22Rv1 (cell line): ENCODE results near the gene ZFHX3.

Experiments
- ZFX ChIP-seq: fragments of 450-650 bp; IDR thresholded peaks from 2 replicates; pipeline ENCODE4 v1.6.1; 2017; ENCODE audit warnings: antibody characterized with exemption, borderline replicate concordance
- TF ChIP-seq, protein P1 (sequence below): fragments of 450-650 bp; IDR thresholded peaks from 2 replicates; pipeline ENCODE4 v1.5.1; 2017; ENCODE audit warnings: mild to moderate bottlenecking

GRCh38 chr16:72886346-72886974, 161.5 kb downstream of the ZFHX3 start:
- TF ChIP-seq, protein P1, sequence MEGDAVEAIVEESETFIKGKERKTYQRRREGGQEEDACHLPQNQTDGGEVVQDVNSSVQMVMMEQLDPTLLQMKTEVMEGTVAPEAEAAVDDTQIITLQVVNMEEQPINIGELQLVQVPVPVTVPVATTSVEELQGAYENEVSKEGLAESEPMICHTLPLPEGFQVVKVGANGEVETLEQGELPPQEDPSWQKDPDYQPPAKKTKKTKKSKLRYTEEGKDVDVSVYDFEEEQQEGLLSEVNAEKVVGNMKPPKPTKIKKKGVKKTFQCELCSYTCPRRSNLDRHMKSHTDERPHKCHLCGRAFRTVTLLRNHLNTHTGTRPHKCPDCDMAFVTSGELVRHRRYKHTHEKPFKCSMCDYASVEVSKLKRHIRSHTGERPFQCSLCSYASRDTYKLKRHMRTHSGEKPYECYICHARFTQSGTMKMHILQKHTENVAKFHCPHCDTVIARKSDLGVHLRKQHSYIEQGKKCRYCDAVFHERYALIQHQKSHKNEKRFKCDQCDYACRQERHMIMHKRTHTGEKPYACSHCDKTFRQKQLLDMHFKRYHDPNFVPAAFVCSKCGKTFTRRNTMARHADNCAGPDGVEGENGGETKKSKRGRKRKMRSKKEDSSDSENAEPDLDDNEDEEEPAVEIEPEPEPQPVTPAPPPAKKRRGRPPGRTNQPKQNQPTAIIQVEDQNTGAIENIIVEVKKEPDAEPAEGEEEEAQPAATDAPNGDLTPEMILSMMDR, result no peak
- TF ChIP-seq ZFX, result no peak
